ENCODE results near the gene POFUT1. TPM values are rescaled to one million over a fixed set of nuclear protein-coding genes. Genes with fewer than 3 reads are reported as not detected.

POFUT1 gene
- total RNA-seq, 1 experiment from 2014 or later, result 29.4 TPM

GRCh38 chr20:32232326-32232886 lies 24.7 kb downstream of the POFUT1 start:
- POLR2A ChIA-PET, result interaction anchor here (0.6 kb wide), 1 partner anchor 370 kb away, joined by 3 read pairs; no protein-coding TSS in a partner anchor
- Mint-ChIP-seq H3K36me3 (peaks cover 56% of the 10 kb centered on the region), H3K4me1 (no peaks in the 10 kb centered on the region), H3K9me3 (no peaks in the 10 kb centered on the region), H3K4me3 (no peak overlapping the region), H3K27me3 (ENCODE audit: low read depth) (no peaks in the 10 kb centered on the region), H3K27ac (no peak overlapping the region)
- CTCF ChIA-PET, result no interaction called here
- no peak for TF ChIP-seq NR2C2 (CRISPR knock-in tag; IDR thresholded peaks at IDR 0.05)
- TF ChIP-seq ZNF121 (CRISPR knock-in tag; IDR thresholded peaks at IDR 0.05), result no peak
- TF ChIP-seq MYBL2 (CRISPR knock-in tag; IDR thresholded peaks at IDR 0.05), result no peak
- TF ChIP-seq ZNF263 (CRISPR knock-in tag; IDR thresholded peaks at IDR 0.05; ENCODE audit: low read depth), result no peak
- no peak for TF ChIP-seq ZNF532 (CRISPR knock-in tag; IDR thresholded peaks at IDR 0.05; ENCODE audit: borderline replicate concordance)
- TF ChIP-seq FOXP1 (CRISPR knock-in tag; IDR thresholded peaks at IDR 0.05; ENCODE audit: borderline replicate concordance), result no peak
- no peak for TF ChIP-seq IRF1 (CRISPR knock-in tag; IDR thresholded peaks at IDR 0.05)
- no peak for TF ChIP-seq CREB1 (CRISPR knock-in tag; IDR thresholded peaks at IDR 0.05)
- TF ChIP-seq ZBTB43 (CRISPR knock-in tag; IDR thresholded peaks at IDR 0.05), result no peak
- no peak for DNase-seq (ENCODE audit: low spot score)
- ATAC-seq, result no peak

GRCh38 chr20:32233286-32233685 lies 25.6 kb downstream of the POFUT1 start:
- ChIA-PET CTCF (no interaction called here), POLR2A (no interaction called here)
- peaks cover 53% of the 10 kb centered on the region for H3K36me3 Mint-ChIP-seq
- ATAC-seq (no peak), DNase-seq (ENCODE audit: low spot score) (no peak)
- TF ChIP-seq IRF2 (CRISPR knock-in tag; IDR thresholded peaks at IDR 0.05; ENCODE audit: borderline replicate concordance, low read depth), result no peak
- H3K4me3 Mint-ChIP-seq, result no peak overlapping the region
- no peaks in the 10 kb centered on the region for H3K9me3 Mint-ChIP-seq
- H3K27ac Mint-ChIP-seq, result no peak overlapping the region
- H3K27me3 Mint-ChIP-seq (ENCODE audit: low read depth), result no peaks in the 10 kb centered on the region
- no peaks in the 10 kb centered on the region for H3K4me1 Mint-ChIP-seq

- H3K36me3 Mint-ChIP-seq, result peaks cover 43% of the 10 kb centered on the region
- H3K9me3 Mint-ChIP-seq, result no peaks in the 10 kb centered on the region
- H3K4me3 Mint-ChIP-seq, result no peak overlapping the region
- H3K27ac Mint-ChIP-seq, result no peak overlapping the region
- ChIA-PET POLR2A (no interaction called here), CTCF (no interaction called here)
- no peaks in the 10 kb centered on the region for H3K27me3 Mint-ChIP-seq (ENCODE audit: low read depth)
- DNase-seq (ENCODE audit: low spot score), result no peak
- no peak for ATAC-seq
- 0 out of 2 replicates have a peak, but pooled peaks cover 4% of the 10 kb centered on the region for H3K4me1 Mint-ChIP-seq
- TF ChIP-seq E2F4 (CRISPR knock-in tag; IDR thresholded peaks at IDR 0.05; ENCODE audit: borderline replicate concordance, low read depth), result no peak
- no peak for TF ChIP-seq GABPB1 (CRISPR knock-in tag; IDR thresholded peaks at IDR 0.05)
- no peak for TF ChIP-seq TP53 (CRISPR knock-in tag; IDR thresholded peaks at IDR 0.05)
- TF ChIP-seq ZNF317 (CRISPR knock-in tag; IDR thresholded peaks at IDR 0.05; ENCODE audit: borderline replicate concordance, low read depth), result no peak
- TF ChIP-seq ESRRA (CRISPR knock-in tag; IDR thresholded peaks at IDR 0.05; ENCODE audit: borderline replicate concordance), result no peak
- no peak for TF ChIP-seq ELF4 (CRISPR knock-in tag; IDR thresholded peaks at IDR 0.05; ENCODE audit: low read depth)
- TF ChIP-seq PREB (CRISPR knock-in tag; IDR thresholded peaks at IDR 0.05; ENCODE audit: borderline replicate concordance), result no peak
- TF ChIP-seq STAT6 (CRISPR knock-in tag; conservative IDR thresholded peaks at IDR 0.05; ENCODE audit: low read depth), result no peak
- TF ChIP-seq GTF2I (CRISPR knock-in tag; conservative IDR thresholded peaks at IDR 0.05), result no peak
These were observed 26.6 kb downstream of the POFUT1 start for GRCh38 chr20:32234135-32234808.
